Hepatocyte (in vitro differentiated cells): Measurements from ENCODE around the gene TMC6. TPM values are rescaled to one million over a fixed set of nuclear protein-coding genes. Genes with fewer than 3 reads are reported as not detected.

Experiments
- DNase-seq: peaks from one replicate; pipeline ENCODE4 v3.0.0-alpha.2; 2016; ENCODE audit warnings: low spot score
- H2AFZ ChIP-seq: fragments of 200-600 bp; sonication (generic); 2 replicates; pipeline ENCODE4 v1.6.0; 2016; ENCODE audit warnings: antibody characterized with exemption, mild to moderate bottlenecking
- H3K27ac ChIP-seq: fragments of 200-600 bp; sonication (generic); 2 replicates; pipeline ENCODE4 v1.5.1; 2016; ENCODE audit warnings: mild to moderate bottlenecking
- H3K27me3 ChIP-seq: fragments of 200-600 bp; sonication (generic); 2 replicates; pipeline ENCODE4 v1.6.1; 2016
- H3K36me3 ChIP-seq: fragments of 200-600 bp; sonication (generic); replicated peaks from 2 replicates; pipeline ENCODE4 v1.5.1; 2016; ENCODE audit warnings: low read depth; ENCODE audit not compliant: insufficient read depth
- H3K4me1 ChIP-seq: fragments of 200-600 bp; sonication (generic); 2 replicates; pipeline ENCODE4 v1.5.1; 2016; ENCODE audit warnings: mild to moderate bottlenecking, moderate library complexity; ENCODE audit not compliant: insufficient read depth
- H3K4me2 ChIP-seq: fragments of 200-600 bp; sonication (generic); 2 replicates; pipeline ENCODE4 v1.6.0; 2016
- H3K4me3 ChIP-seq: fragments of 200-600 bp; sonication (generic); 2 replicates; pipeline ENCODE4 v1.5.1; 2016; ENCODE audit warnings: mild to moderate bottlenecking
- H3K79me2 ChIP-seq: fragments of 200-600 bp; sonication (generic); 2 replicates; pipeline ENCODE4 v1.6.0; 2017; ENCODE audit warnings: mild to moderate bottlenecking
- H3K9me2 ChIP-seq: fragments of 200-600 bp; sonication (generic); replicated peaks from 2 replicates; pipeline ENCODE4 v1.6.0; 2017; ENCODE audit warnings: mild to moderate bottlenecking; ENCODE audit not compliant: insufficient read depth
- H3K9me3 ChIP-seq: fragments of 200-600 bp; sonication (generic); 2 replicates; pipeline ENCODE4 v1.5.1; 2016; ENCODE audit warnings: low read depth, mild to moderate bottlenecking
- H4K20me1 ChIP-seq: fragments of 200-600 bp; sonication (generic); 2 replicates; pipeline ENCODE4 v1.6.0; 2016; ENCODE audit warnings: mild to moderate bottlenecking; ENCODE audit not compliant: insufficient read depth, poor library complexity, severe bottlenecking
- CTCF ChIP-seq: fragments of 200-600 bp; sonication (generic); IDR thresholded peaks from 2 replicates; pipeline ENCODE4 v1.5.1; 2016; ENCODE audit warnings: antibody characterized with exemption, mild to moderate bottlenecking; ENCODE audit not compliant: poor library complexity
- EZH2 ChIP-seq: fragments of 200-600 bp; sonication (generic); IDR thresholded peaks from 2 replicates; pipeline ENCODE4 v1.6.1; 2016; ENCODE audit warnings: antibody characterized with exemption, mild to moderate bottlenecking, borderline replicate concordance
- EZH2phosphoT487 ChIP-seq: fragments of 200-600 bp; sonication (generic); IDR thresholded peaks from one replicate; pipeline ENCODE4 v1.6.1; 2018; ENCODE audit warnings: antibody characterized with exemption, mild to moderate bottlenecking, low read depth, moderate library complexity; ENCODE audit not compliant: unreplicated experiment, severe bottlenecking
- WGBS: methylation state at CpG from one replicate; pipeline ENCODE4 v1.1.6; 2016; ENCODE audit warnings: low lambda C conversion rate; ENCODE audit errors: missing lambda C conversion rate; 5-methylcytosine and 5-hydroxymethylcytosine counted together
- polyA plus RNA-seq: library from polyadenylated mRNA; unstranded; fragments of >200 nt; fragmentation: Nextera tagmentation; extraction: Ambion mirVana; gene quantifications from 2 replicates; pipeline ENCODE4 v1.2.1, GENCODE V29; 2016
- total RNA-seq: library from RNA; depleted of rRNA; stranded (reverse); fragments of >200 nt; gene quantifications from 2 replicates; pipeline ENCODE4 v1.2.3, GENCODE V29; 2014

Gene TMC6
- total RNA-seq: 20.9 and 26.7 TPM in 2 replicates
- polyA plus RNA-seq: 57.9 and 62.8 TPM in 2 replicates

- 3% methylated on average over 27 of the region's 54 CpGs for WGBS
- Histone ChIP-seq H3K36me3 (no peaks in the 10 kb centered on the region), H3K9me2 (no peaks in the 10 kb centered on the region), H3K79me2 (peaks cover 3% of the 10 kb centered on the region), H3K27me3 (peaks cover 11% of the 10 kb centered on the region), H3K4me2 (peak within 1 kb of the TSS; percentile 100), H3K9me3 (no peaks in the 10 kb centered on the region), H3K4me3 (peak within 1 kb of the TSS; percentile 95), H3K27ac (peak within 1 kb of the TSS; percentile 93), H3K4me1 (peaks cover 23% of the 10 kb centered on the region), H2AFZ (peak within 1 kb of the TSS; percentile 93), H4K20me1 (no peaks in the 10 kb centered on the region)
- DNase-seq: peak; percentile 81
- TF ChIP-seq CTCF (no peak), EZH2phosphoT487 (no peak), EZH2 (no peak)
Observed at GRCh38 chr17:78128551-78129350, at the start of gene TMC6. TMC6 (minus strand) TSS chr17:78128755; CDS start chr17:78126832, 1,923 bp downstream.

GRCh38 chr17:78176548-78177025, 48.0 kb upstream of the TMC6 start:
- Histone ChIP-seq H3K4me1 (peaks cover 21% of the 10 kb centered on the region), H3K9me3 (no peaks in the 10 kb centered on the region), H3K9me2 (no peaks in the 10 kb centered on the region), H2AFZ (no peak overlapping the region), H3K27me3 (no peaks in the 10 kb centered on the region), H3K4me2 (no peak overlapping the region), H3K36me3 (no peaks in the 10 kb centered on the region), H3K79me2 (no peaks in the 10 kb centered on the region), H3K4me3 (no peak overlapping the region), H3K27ac (no peak overlapping the region), H4K20me1 (no peaks in the 10 kb centered on the region)
- DNase-seq: peak; percentile 80
- WGBS: 35% methylated on average over 14 of the region's 14 CpGs
- TF ChIP-seq EZH2 (no peak), EZH2phosphoT487 (no peak), CTCF (peak; percentile 83)

DNA sequence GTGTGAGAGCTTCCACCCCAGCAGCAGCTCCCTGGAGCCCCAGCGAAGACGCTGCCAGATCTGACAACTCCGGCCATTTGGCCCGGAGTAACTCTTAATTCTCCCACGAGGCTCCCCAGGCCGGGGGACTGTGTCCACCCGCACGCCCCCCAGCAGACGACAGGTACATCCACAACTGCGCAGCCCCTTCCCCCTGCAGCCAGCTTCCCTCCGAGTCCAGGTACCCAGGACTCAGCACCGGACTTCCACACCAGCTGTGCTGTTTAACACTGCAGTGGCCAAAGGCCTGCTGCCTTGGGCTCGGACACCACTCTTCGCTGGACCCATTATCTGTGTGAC, 47.1 kb upstream of the TMC6 start:
- peaks cover 21% of the 10 kb centered on the region for H3K4me1 ChIP-seq

More for the DNA sequence above, 47.1 kb upstream of the TMC6 start:
- Histone ChIP-seq H3K9me3 (no peaks in the 10 kb centered on the region), H3K4me2 (no peak overlapping the region), H3K4me3 (no peak overlapping the region), H2AFZ (no peak overlapping the region), H4K20me1 (no peaks in the 10 kb centered on the region), H3K27me3 (no peaks in the 10 kb centered on the region), H3K9me2 (no peaks in the 10 kb centered on the region), H3K36me3 (no peaks in the 10 kb centered on the region), H3K79me2 (no peaks in the 10 kb centered on the region), H3K27ac (no peak overlapping the region)
- WGBS: 94% methylated on average over 14 of the region's 14 CpGs
- TF ChIP-seq EZH2phosphoT487 (no peak), EZH2 (no peak), CTCF (no peak)
- DNase-seq: no peak
